Type B pancreatic cell (in vitro differentiated cells): Measurements from ENCODE around the gene HIVEP2. TPM values are rescaled to one million over a fixed set of nuclear protein-coding genes. Genes with fewer than 3 reads are reported as not detected.

Experiments
- DNase-seq: peaks from one replicate; pipeline ENCODE4 v3.0.0; 2021; ENCODE audit warnings: mixed read lengths; ENCODE audit not compliant: unreplicated experiment; ENCODE audit errors: extremely low spot score
- H3K27ac Mint-ChIP-seq: 2 replicates; pipeline ENCODE4 v1.8.0; 2021; ENCODE audit warnings: mild to moderate bottlenecking, mixed read lengths
- H3K27me3 Mint-ChIP-seq: 2 replicates; pipeline ENCODE4 v1.8.0; 2021; ENCODE audit warnings: mixed read lengths
- H3K36me3 Mint-ChIP-seq: 2 replicates; pipeline ENCODE4 v1.8.0; 2021; ENCODE audit warnings: mixed read lengths
- H3K4me1 Mint-ChIP-seq: one replicate; pipeline ENCODE4 v1.8.0; 2021; ENCODE audit warnings: mixed read lengths; ENCODE audit not compliant: unreplicated experiment
- H3K4me3 Mint-ChIP-seq: 2 replicates; pipeline ENCODE4 v1.8.0; 2021; ENCODE audit warnings: mild to moderate bottlenecking, mixed read lengths
- H3K9me3 Mint-ChIP-seq: 2 replicates; pipeline ENCODE4 v1.8.0; 2021; ENCODE audit warnings: mixed read lengths
- CTCF ChIP-seq: fragments of 200-600 bp; sonication (generic); conservative IDR thresholded peaks from 2 replicates; pipeline ENCODE4 v1.5.0; 2021; ENCODE audit warnings: antibody characterized with exemption, mild to moderate bottlenecking
- total RNA-seq: library from RNA; stranded (reverse); gene quantifications from 2 replicates; pipeline ENCODE4 v1.2.1, GENCODE V29; 2021; ENCODE audit warnings: low replicate concordance

The HIVEP2 gene
- total RNA-seq, 1 donor from 2014 or later, result 12.3 TPM

- no peak for TF ChIP-seq CTCF
- no peaks in the 10 kb centered on the region for H3K36me3 Mint-ChIP-seq
- peaks cover 13% of the 10 kb centered on the region for H3K4me1 Mint-ChIP-seq
- DNase-seq, result no peak
- no peaks in the 10 kb centered on the region for H3K27me3 Mint-ChIP-seq
- H3K4me3 Mint-ChIP-seq, result no peak overlapping the region
- H3K9me3 Mint-ChIP-seq, result no peaks in the 10 kb centered on the region
- no peak overlapping the region for H3K27ac Mint-ChIP-seq
These were observed 42.3 kb downstream of the HIVEP2 start for GRCh38 chr6:142902636-142903053.

GRCh38 chr6:142901611-142902010 lies 43.4 kb downstream of the HIVEP2 start:
- no peak for DNase-seq
- H3K4me1 Mint-ChIP-seq, result peaks cover 13% of the 10 kb centered on the region
- no peaks in the 10 kb centered on the region for H3K36me3 Mint-ChIP-seq
- no peak overlapping the region for H3K27ac Mint-ChIP-seq
- no peaks in the 10 kb centered on the region for H3K27me3 Mint-ChIP-seq
- H3K4me3 Mint-ChIP-seq, result no peak overlapping the region
- no peaks in the 10 kb centered on the region for H3K9me3 Mint-ChIP-seq
- no peak for TF ChIP-seq CTCF

GRCh38 chr6:142900227-142900971 lies 44.6 kb downstream of the HIVEP2 start:
- Mint-ChIP-seq H3K36me3 (no peaks in the 10 kb centered on the region), H3K9me3 (no peaks in the 10 kb centered on the region), H3K27me3 (no peaks in the 10 kb centered on the region), H3K27ac (no peak overlapping the region), H3K4me3 (no peak overlapping the region), H3K4me1 (peaks cover 13% of the 10 kb centered on the region)
- no peak for TF ChIP-seq CTCF
- no peak for DNase-seq

GRCh38 chr6:142898927-142899895 lies 45.8 kb downstream of the HIVEP2 start:
- H3K9me3 Mint-ChIP-seq, result no peaks in the 10 kb centered on the region
- DNase-seq, result no peak
- H3K4me1 Mint-ChIP-seq, result peaks cover 13% of the 10 kb centered on the region
- no peak overlapping the region for H3K27ac Mint-ChIP-seq
- no peak overlapping the region for H3K4me3 Mint-ChIP-seq
- H3K36me3 Mint-ChIP-seq, result no peaks in the 10 kb centered on the region
- no peaks in the 10 kb centered on the region for H3K27me3 Mint-ChIP-seq
- TF ChIP-seq CTCF, result no peak

GRCh38 chr6:142897659-142898058 lies 47.3 kb downstream of the HIVEP2 start:
- DNase-seq, result no peak
- no peaks in the 10 kb centered on the region for H3K27me3 Mint-ChIP-seq

More at GRCh38 chr6:142897659-142898058, 47.3 kb downstream of the HIVEP2 start:
- no peak overlapping the region for H3K27ac Mint-ChIP-seq
- TF ChIP-seq CTCF, result no peak
- H3K4me3 Mint-ChIP-seq, result no peak overlapping the region
- H3K9me3 Mint-ChIP-seq, result no peaks in the 10 kb centered on the region
- peaks cover 13% of the 10 kb centered on the region for H3K4me1 Mint-ChIP-seq
- H3K36me3 Mint-ChIP-seq, result no peaks in the 10 kb centered on the region
